Measurements from ENCODE around the gene POF1B.

POF1B gene

DNA sequence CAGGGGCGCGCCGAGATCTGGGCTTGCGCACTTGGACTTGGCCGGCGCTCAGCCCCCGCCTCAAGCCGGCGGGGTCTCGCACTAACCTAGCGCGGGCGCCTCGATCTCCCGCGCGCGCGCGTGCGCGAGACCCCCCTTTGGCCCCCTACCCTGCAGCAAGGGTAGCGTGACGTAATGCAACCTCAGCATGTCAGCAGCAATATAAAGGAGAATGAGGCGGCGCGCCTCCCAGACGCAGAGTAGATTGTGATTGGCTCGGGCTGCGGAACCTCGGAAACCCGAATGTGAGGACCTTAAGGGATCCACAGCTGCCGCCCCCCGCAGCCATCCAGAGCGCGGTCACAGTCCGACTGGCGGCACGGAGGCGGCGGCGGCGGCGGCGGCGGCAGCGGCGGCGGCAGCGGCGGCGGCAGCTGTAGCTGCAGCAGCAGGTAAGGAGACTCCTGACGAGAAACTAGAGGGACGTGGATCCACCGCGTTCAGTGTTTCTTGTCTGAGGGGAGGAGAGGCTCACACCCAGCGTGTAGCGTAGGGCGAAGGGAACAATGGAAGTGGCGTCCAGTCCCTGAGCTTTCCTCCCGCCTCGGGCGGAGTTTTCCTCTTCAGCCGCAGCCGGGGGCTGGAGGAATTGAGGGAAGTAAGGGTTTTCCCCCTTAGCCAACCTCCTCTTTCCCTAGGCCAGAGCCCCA lies 135.6 kb downstream of the POF1B start, which contains the start of the genes SATL1 and ZNF711:
Gene SATL1, minus strand, starts transcription at position 19 of the 689 bp plus-strand sequence. CDS start 134,811 bp downstream, outside the sequence.
Gene ZNF711, plus strand, starts transcription at position 231 of the 689 bp plus-strand sequence. CDS start 3,582 bp downstream, outside the sequence.
- peak within 1 kb of the TSS; percentile 72 for H3K4me3 ChIP-seq (ENCODE audit: low read depth, low read length)
- DNase-seq (ENCODE audit: low read depth): peak; percentile 54
- TF ChIP-seq, protein P1, sequence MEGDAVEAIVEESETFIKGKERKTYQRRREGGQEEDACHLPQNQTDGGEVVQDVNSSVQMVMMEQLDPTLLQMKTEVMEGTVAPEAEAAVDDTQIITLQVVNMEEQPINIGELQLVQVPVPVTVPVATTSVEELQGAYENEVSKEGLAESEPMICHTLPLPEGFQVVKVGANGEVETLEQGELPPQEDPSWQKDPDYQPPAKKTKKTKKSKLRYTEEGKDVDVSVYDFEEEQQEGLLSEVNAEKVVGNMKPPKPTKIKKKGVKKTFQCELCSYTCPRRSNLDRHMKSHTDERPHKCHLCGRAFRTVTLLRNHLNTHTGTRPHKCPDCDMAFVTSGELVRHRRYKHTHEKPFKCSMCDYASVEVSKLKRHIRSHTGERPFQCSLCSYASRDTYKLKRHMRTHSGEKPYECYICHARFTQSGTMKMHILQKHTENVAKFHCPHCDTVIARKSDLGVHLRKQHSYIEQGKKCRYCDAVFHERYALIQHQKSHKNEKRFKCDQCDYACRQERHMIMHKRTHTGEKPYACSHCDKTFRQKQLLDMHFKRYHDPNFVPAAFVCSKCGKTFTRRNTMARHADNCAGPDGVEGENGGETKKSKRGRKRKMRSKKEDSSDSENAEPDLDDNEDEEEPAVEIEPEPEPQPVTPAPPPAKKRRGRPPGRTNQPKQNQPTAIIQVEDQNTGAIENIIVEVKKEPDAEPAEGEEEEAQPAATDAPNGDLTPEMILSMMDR (IDR thresholded peaks at IDR 0.05; ENCODE audit: low read depth, low read length, missing control alignments): no peak
- in situ Hi-C loops (cut with HindIII; ENCODE audit: low sequenced_read_pairs): no loop called here

DNA sequence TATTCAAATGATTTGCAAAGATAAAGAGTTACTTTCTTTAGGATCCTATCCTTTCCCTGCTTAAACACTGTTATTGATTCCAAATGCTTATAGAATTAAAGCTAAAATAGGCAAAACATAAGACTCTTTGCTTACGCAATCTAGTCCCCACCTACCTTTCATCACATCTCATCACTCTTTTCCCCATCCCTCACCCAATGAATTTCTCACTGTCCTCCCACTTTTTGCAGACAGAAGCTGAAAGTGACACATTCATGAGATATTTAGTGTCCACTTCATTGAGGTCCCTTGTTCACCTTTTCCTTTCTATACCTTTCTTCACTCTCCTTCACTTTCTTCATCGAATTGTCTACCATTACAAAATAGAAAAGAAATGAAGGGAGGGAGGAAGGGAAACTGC lies 136.3 kb downstream of the POF1B start:
- DNase-seq (ENCODE audit: low read depth): no peak
- TF ChIP-seq, protein P1 (IDR thresholded peaks at IDR 0.05; ENCODE audit: low read depth, low read length, missing control alignments): no peak
- H3K4me3 ChIP-seq (ENCODE audit: low read depth, low read length): peak overlapping the region; percentile 72
- in situ Hi-C loops (cut with HindIII; ENCODE audit: low sequenced_read_pairs): no loop called here
